ENCODE results near the gene MYO18B.
"Not testable (repeated sequence)": the region's sequence is repeated elsewhere in the genome, so short reads cannot be mapped to it uniquely, and the experiment has no call there.

Gene MYO18B, protein sequence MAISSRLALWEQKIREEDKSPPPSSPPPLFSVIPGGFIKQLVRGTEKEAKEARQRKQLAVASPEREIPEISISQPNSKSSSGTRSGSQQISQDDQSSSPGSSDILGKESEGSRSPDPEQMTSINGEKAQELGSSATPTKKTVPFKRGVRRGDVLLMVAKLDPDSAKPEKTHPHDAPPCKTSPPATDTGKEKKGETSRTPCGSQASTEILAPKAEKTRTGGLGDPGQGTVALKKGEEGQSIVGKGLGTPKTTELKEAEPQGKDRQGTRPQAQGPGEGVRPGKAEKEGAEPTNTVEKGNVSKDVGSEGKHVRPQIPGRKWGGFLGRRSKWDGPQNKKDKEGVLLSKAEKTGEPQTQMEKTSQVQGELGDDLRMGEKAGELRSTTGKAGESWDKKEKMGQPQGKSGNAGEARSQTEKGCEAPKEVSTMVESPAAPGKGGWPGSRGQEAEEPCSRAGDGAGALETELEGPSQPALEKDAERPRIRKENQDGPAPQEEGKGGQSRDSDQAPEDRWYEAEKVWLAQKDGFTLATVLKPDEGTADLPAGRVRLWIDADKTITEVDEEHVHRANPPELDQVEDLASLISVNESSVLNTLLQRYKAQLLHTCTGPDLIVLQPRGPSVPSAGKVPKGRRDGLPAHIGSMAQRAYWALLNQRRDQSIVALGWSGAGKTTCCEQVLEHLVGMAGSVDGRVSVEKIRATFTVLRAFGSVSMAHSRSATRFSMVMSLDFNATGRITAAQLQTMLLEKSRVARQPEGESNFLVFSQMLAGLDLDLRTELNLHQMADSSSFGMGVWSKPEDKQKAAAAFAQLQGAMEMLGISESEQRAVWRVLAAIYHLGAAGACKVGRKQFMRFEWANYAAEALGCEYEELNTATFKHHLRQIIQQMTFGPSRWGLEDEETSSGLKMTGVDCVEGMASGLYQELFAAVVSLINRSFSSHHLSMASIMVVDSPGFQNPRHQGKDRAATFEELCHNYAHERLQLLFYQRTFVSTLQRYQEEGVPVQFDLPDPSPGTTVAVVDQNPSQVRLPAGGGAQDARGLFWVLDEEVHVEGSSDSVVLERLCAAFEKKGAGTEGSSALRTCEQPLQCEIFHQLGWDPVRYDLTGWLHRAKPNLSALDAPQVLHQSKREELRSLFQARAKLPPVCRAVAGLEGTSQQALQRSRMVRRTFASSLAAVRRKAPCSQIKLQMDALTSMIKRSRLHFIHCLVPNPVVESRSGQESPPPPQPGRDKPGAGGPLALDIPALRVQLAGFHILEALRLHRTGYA (N-terminal part only)

DNA sequence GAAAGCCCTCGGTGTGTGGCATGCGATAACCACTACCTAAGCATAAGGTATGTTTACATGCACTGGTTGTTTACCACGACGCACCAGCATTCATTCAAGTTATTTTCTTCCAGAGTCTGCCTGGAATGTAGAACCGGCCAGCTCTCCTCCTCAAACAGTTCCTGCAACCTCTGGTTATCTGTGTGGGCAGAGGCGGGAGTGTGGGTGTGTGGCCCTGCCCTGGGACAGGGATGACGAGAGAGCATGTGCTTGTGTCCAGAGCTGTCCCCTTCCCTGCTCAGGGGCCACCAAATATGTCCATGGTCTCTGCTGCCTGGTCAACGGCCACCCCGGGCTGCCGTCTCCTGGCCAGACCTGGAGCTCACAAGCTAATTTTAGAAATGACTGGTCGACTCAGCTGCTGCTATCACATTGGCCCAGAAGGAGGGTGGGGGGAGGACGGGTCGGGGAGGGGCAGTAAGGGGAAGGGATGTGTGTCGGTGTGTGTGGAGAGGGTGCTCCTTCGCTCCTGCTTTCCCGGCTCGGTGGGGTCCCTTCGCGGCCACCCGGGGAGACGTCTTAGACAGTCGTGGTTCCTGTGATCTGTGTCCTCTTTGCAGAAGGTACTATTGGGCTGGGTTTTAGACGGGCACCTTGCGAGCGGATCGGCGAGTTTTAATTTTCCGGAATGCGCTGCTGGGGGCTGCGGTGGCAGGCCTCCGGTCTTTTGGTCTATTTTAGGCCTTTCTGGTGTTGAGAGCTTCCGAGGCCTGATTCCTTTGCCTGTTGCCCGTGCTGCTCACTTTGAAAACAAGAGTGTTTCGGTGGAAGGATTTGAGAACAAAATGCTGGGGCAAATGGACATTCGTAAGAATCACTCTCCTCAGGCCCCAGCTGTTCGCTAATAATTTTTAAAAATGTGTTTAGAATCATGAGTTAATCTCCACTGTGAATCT is at the start of gene MYO18B:
TSS of gene MYO18B (plus strand) at position 497 of the 935 bp plus-strand sequence. CDS start 18,905 bp downstream, outside the sequence.
- no peak for DNase-seq (ENCODE audit: low read depth in 2 of 2)

- DNase-seq (ENCODE audit: low read depth in 2 of 2), result no peak
Observed at GRCh38 chr22:25692397-25693267, 49.4 kb upstream of the MYO18B start.

DNA sequence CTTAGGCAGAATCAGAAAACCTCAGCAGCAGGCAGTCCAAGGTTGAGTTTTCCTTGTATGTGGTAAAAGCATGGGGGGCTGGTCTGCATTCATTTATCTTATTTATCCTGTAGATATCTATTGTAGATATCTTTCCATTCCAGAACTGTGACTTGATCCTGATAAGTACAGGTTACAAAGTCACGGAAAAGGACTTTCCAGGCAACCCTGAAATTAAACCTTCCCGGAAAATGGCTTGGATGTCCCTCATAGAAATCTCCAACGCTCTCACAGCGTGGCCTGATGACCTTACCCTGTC is 48.8 kb upstream of the MYO18B start:
- no peak for DNase-seq (ENCODE audit: low read depth in 2 of 2)

DNA sequence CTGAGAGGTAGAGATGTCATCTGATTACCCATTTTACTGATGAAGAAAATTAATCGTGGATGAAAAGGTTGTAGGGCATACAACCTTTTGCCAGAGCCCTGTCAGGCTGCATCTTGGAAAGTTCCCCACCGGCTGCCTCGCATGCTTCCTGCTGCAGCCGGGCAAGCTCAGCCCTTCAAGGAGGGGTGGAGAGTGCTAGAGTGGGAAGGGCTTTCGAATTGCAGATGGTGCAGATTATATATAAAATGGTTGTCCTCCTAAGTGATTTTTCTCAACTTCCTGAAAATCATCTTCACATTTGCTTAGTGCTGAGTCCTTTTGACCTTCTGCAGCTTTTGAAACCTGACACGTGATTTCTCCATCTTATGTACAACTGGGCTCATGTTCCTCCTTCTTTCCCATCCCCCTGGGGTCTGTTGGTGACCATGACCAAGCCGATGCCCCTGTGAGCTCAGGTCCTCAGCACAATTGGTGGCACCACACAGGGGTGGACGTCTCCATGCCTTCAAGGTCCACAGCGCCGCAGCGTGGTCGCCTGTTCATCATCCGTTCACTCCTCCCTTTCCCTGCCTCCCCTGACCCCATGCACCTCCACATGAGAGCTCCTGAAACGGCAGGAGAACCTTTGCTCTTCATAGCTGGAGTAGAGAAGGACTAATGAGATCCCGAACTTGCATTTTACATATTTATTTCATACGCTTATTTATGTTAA is 47.6 kb upstream of the MYO18B start:
- no peak for DNase-seq (ENCODE audit: low read depth in 2 of 2)

- DNase-seq (ENCODE audit: low read depth in 2 of 2), result no peak
Observed at GRCh38 chr22:25695146-25695545, 46.8 kb upstream of the MYO18B start.

DNA sequence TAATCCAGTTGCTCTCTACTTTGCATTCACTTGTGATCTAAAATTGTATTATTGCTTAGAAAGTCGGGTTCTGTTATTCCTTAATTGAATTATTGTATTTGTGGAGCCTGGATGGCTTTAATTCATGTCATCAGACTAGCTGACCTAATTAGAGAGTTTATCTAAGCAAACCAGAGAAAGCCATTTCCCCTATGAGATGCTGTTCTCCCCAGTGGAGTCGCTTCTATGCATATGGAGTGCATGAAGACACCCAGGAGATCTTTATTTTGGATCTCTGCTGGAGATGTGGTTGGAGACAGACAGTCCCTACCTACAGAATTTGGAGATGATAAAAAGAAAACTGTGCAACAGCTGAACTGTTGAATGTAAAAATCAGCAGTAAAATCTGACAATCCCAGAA is 45.2 kb upstream of the MYO18B start:
- no peak for DNase-seq (ENCODE audit: low read depth in 2 of 2)

DNA sequence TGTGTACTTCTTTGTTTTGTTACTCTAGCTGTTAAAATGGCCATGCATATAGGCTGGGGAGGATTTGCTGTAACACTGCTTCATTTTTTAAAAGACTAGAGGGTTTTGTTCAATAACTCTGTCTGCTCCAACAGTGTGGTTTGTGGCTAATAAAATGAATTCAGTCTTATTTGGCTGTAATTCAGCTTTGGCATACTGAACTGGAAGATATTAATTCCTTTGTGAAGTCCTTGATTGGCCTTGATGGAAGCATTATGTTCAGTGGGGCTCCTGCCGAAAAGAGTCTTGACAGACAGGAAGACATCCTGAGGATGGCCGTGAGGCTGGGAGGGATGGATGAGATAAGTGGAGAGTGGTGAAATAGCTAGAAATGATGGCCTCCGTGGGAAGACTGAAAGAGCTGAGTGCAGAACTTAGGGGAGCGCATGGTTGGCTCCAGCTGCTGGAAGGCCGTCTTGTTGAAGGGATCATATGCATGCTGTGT is 44.8 kb upstream of the MYO18B start:
- DNase-seq (ENCODE audit: low read depth in 2 of 2), result no peak

GRCh38 chr22:25697978-25698377 is 44.0 kb upstream of the MYO18B start:
- DNase-seq (ENCODE audit: low read depth in 2 of 2), result no peak

DNA sequence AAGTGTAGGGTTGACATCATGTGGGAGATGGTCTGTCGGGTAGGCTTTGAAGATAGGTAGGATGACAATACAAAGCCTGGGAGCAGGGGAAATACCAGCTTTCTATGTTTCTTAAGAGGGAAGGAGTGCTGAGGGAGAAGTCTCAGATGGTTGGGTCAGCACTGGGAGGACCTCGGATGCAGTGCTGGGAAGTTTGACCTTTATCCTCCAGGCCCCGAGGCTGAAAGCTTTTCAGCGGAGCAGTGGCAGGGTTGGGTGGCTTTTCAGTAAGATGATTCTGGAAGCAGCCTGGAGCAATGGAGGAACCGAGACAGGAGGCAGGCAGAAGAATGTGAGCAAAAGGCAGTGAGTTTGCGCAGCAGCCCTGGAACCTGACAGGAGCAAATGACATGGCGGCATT is 43.5 kb upstream of the MYO18B start:
- DNase-seq (ENCODE audit: low read depth in 2 of 2), result no peak

DNA sequence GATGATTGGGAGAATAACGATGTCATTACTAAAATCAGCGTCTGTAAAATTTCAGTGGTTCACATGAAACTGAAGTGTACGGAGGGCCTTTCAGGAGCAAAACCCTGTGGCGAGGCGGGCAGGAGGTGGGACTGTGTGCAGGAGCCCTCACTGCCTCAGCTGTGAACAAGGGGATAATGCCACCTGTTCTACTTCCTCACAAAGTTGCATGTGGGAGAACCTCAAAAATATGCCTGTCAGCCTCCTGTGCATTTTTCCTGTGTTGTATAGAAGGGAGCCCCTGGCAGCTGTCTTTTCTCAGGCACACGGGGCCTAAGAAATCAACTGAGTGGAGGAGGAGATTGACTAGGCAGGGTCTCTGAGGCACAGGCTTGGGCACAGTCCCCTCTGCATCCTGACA is 43.0 kb upstream of the MYO18B start:
- DNase-seq (ENCODE audit: low read depth in 2 of 2), result no peak

GRCh38 chr22:25701056-25701780 is 40.8 kb upstream of the MYO18B start:
- DNase-seq (ENCODE audit: low read depth in 2 of 2), result no peak

DNA sequence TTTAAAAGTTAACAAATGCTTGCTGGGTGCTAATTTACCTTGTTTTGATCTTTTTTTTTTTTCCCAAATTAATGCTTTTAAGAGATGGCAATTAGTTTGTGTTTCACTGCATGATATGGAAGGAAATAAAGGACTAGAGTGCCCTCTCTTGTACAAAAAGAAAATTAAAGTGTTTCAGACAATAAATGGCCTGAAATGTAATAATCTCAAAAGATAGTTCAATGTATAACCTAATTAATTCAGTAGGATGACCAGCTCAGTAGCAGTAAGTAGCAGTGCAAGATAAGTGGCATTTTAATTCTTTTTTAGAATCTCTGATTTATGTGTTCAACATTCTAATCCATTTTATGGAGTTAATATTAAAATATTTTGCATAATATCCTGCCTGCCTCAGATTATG is 39.9 kb upstream of the MYO18B start:
- no peak for DNase-seq (ENCODE audit: low read depth in 2 of 2)

DNA sequence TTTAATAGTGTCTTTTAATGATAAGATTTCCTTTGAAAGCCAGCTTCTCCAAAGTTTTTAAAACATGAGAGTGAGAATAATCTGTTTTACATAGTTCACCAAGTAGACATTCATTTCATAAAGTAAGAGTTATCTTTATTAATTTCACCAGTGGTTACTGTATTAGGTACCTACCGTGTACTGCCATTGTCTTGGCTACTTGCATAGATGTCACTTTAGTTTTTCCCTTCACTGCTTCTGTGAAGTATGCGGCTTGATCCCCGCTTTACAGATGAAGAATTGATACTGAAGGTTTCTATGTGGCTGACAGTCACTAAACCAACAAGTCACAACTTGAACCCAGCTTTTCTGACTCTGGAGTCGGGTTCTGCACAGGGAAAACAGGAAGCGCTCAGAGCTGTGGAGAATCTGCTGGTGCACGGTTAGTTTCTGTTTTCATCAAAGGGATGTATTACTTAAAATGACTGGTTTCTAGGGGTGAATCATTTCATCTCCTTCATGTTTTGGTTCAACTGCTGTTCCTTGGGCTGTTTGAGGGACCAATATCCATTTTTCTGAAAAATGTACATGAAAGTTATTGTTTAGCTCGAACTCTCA is 39.3 kb upstream of the MYO18B start:
- no peak for DNase-seq (ENCODE audit: low read depth in 2 of 2)

DNA sequence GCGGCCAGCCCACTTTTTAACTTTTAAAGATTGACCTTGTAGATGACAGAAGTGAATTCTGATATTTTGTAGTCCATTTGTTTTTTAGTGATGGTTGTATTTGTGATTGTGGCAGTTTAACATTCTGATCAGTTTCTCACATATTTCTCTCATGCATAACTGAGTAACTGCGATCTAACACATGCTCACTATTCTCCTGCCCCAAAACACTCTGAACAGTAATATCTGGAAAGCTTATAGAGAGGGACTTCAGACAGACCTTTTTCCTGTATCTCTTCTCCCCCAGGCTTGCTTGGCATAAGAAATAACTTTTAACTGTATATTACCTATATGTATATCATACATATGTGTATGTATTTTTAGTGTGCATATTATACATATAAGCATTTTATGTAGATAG is 37.3 kb upstream of the MYO18B start:
- no peak for DNase-seq (ENCODE audit: low read depth in 2 of 2)

- no peak for DNase-seq (ENCODE audit: low read depth in 2 of 2)
Observed at GRCh38 chr22:25706197-25706596, 35.8 kb upstream of the MYO18B start.

GRCh38 chr22:25708430-25708829 is 33.6 kb upstream of the MYO18B start:
- not testable (repeated sequence) for DNase-seq (ENCODE audit: low read depth in 2 of 2)

- DNase-seq (ENCODE audit: low read depth in 2 of 2), result no peak
Observed at GRCh38 chr22:25709758-25710157, 32.2 kb upstream of the MYO18B start.

GRCh38 chr22:25710501-25710900 is 31.5 kb upstream of the MYO18B start:
- no peak for DNase-seq (ENCODE audit: low read depth in 2 of 2)
